RWPE1 (cell line): Measurements from ENCODE around the gene MAPK4.

ENCODE experiments used
- CTCF ChIA-PET: fragments of 350-600 bp; sonication (Branson Sonifier 250); formaldehyde crosslinking; extraction: SDS; loops from one replicate; lab custom pipeline; 2021; lab: Yijun Ruan, JAX
- POLR2A ChIA-PET: fragments of 400-600 bp; formaldehyde crosslinking; extraction: SDS; loops from one replicate; lab custom pipeline; 2020; ENCODE audit warnings: antibody characterized with exemption; ENCODE audit not compliant: low non-redundant PET; lab: Yijun Ruan, JAX
- DNase-seq: peaks from one replicate; pipeline ENCODE4 v3.0.0; 2012; ENCODE audit warnings: low spot score
- H3K27ac ChIP-seq: fragments of 450-650 bp; 2 replicates; pipeline ENCODE4 v1.5.1; 2017
- CTCF ChIP-seq: fragments of 450-650 bp; conservative IDR thresholded peaks from 2 replicates; pipeline ENCODE4 v1.5.1; 2017; ENCODE audit warnings: low read depth, mild to moderate bottlenecking

The MAPK4 gene

GRCh38 chr18:50745945-50746344, 186.1 kb downstream of the MAPK4 start:
- ChIA-PET POLR2A (no interaction called here), CTCF (no interaction called here)
- no peak for DNase-seq
- TF ChIP-seq CTCF = no peak
- no peak overlapping the region for H3K27ac ChIP-seq

- no peak overlapping the region for H3K27ac ChIP-seq
- DNase-seq = no peak
- no peak for TF ChIP-seq CTCF
- CTCF ChIA-PET = no interaction called here
- POLR2A ChIA-PET = no interaction called here
These were observed 188.0 kb downstream of the MAPK4 start for GRCh38 chr18:50747849-50748242.

- DNase-seq = no peak
- CTCF ChIA-PET = no interaction called here
- TF ChIP-seq CTCF = no peak
- POLR2A ChIA-PET = no interaction called here
- no peak overlapping the region for H3K27ac ChIP-seq
These were observed 188.6 kb downstream of the MAPK4 start for GRCh38 chr18:50748243-50749229.

GRCh38 chr18:50749421-50749820, 189.5 kb downstream of the MAPK4 start:
- ChIA-PET POLR2A (no interaction called here), CTCF (no interaction called here)
- H3K27ac ChIP-seq = no peak overlapping the region
- no peak for DNase-seq
- no peak for TF ChIP-seq CTCF

- no peak overlapping the region for H3K27ac ChIP-seq
- no peak for TF ChIP-seq CTCF
- CTCF ChIA-PET = no interaction called here
- DNase-seq = no peak
- POLR2A ChIA-PET = no interaction called here
These were observed 190.1 kb downstream of the MAPK4 start for GRCh38 chr18:50749945-50750344.

GRCh38 chr18:50750546-50750945, 190.7 kb downstream of the MAPK4 start:
- no peak for TF ChIP-seq CTCF
- no peak for DNase-seq
- ChIA-PET CTCF (no interaction called here), POLR2A (no interaction called here)
- H3K27ac ChIP-seq = no peak overlapping the region
